ENCODE results near the gene CSDE1.

CSDE1 gene

DNA sequence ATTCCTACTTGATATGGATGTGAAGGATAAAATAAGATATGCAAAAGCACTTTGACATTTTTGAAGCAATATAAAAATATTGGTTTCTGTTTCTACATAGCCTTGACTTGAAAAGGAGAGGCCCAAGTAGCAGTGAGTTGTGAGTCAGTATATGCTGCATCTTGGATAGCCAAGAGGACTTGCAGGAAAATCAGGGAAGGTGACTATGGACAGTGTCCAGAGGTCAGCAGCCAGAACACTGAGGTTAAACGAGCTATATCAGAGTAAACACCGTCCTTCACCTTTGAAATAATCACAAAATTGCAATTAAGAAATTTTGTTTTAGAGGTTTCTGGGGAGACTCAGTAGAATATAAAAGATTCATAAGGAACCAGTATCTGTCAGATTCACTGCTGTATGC is 55.9 kb downstream of the CSDE1 start:
- H3K4me3 Mint-ChIP-seq, result no peak overlapping the region
- no peaks in the 10 kb centered on the region for H3K4me1 Mint-ChIP-seq (ENCODE audit: low read depth)
- H3K36me3 Mint-ChIP-seq (ENCODE audit: low read depth), result peaks cover 8% of the 10 kb centered on the region
- no peaks in the 10 kb centered on the region for H3K9me3 Mint-ChIP-seq
- H3K27me3 Mint-ChIP-seq (ENCODE audit: low read depth), result peaks cover 5% of the 10 kb centered on the region
- H3K27ac Mint-ChIP-seq, result no peak overlapping the region

DNA sequence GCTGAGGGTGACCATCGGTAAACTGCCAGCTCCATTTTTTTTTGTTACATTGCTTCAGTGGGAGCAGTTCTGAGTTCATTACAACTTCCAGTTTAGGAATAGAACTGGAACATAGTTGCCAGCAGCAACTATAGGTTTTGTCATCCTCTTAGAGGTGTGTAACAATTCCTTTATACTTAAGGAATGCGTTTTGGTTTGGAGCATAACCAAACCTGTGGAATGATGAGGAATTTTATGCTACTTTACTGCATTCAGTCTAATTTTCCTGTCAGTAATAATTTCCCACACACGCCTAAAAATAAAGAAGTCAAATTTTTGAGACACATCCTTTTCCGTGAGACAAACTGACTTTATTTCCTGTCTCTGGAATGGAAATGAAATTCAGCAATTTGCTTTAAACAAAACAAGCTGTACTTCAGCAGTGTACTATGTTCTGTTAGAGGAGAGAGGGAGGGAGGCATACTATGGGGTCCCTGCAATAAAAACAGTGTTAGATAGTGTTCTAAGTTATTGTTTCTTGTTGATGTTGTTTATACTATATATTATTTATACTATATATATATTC is 57.7 kb downstream of the CSDE1 start:
- no peak overlapping the region for H3K27ac Mint-ChIP-seq
- no peaks in the 10 kb centered on the region for H3K4me1 Mint-ChIP-seq (ENCODE audit: low read depth)
- peaks cover 4% of the 10 kb centered on the region for H3K36me3 Mint-ChIP-seq (ENCODE audit: low read depth)
- peaks cover 8% of the 10 kb centered on the region for H3K27me3 Mint-ChIP-seq (ENCODE audit: low read depth)
- H3K4me3 Mint-ChIP-seq, result no peak overlapping the region
- H3K9me3 Mint-ChIP-seq, result no peaks in the 10 kb centered on the region

DNA sequence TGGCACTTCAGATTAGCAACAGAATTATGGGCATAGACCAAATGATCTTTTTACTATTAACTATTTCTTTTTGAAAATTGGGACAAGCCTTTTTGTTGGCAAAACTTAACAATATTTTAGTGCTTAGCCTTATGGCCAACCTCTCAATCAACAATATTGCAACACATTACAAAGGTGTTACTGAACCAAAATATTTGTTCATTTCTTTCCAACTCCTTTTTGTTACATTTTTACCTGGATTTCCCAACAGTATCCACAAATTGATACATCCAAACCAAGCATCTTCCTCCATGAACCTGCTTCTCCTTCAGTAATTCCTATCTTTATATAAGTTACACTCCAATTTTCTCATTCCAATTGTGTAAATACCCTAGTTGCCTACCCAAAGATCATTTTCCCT is 61.0 kb downstream of the CSDE1 start:
- Mint-ChIP-seq H3K36me3 (ENCODE audit: low read depth) (no peaks in the 10 kb centered on the region), H3K9me3 (no peaks in the 10 kb centered on the region), H3K4me3 (no peak overlapping the region), H3K27me3 (ENCODE audit: low read depth) (peaks cover 8% of the 10 kb centered on the region), H3K27ac (no peak overlapping the region), H3K4me1 (ENCODE audit: low read depth) (no peaks in the 10 kb centered on the region)

DNA sequence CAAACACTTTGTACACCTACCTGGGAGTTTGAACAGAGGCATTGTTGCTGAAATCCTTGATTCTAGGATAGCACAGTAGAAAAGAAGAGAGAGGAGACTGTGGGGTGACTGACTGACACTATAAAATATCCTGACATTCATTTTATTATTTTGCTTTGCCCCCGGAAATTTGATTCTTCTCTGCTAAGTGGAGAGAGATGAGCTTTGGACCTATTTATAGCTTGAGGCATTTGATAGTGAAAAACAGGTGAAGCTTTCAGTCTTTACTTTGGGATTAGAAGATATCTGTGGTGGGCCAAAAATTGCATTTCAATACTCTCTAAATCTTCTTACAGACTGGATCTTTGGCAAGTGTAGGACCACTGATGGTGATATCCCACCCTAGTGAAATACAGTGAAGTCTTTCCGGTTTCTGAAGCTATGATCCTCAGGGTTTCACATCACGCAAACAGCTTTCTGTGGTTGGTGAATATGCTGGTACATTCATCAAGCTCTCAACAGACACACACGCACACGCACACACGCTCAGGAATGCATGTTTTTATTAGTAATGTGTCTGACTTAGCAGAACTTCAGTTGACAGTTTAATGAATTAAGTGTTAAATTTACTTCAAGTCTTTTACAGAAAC is 62.2 kb downstream of the CSDE1 start, which contains the start of gene AMPD1:
Gene AMPD1 (minus strand): TSS at position 117 of the 629 bp plus-strand sequence. CDS start 75 bp downstream, at position 42.
- Mint-ChIP-seq H3K27me3 (ENCODE audit: low read depth) (peaks cover 8% of the 10 kb centered on the region), H3K4me3 (no peak within 1 kb of the TSS), H3K27ac (no peak within 1 kb of the TSS), H3K9me3 (no peaks in the 10 kb centered on the region), H3K36me3 (ENCODE audit: low read depth) (no peaks in the 10 kb centered on the region), H3K4me1 (ENCODE audit: low read depth) (no peaks in the 10 kb centered on the region)

DNA sequence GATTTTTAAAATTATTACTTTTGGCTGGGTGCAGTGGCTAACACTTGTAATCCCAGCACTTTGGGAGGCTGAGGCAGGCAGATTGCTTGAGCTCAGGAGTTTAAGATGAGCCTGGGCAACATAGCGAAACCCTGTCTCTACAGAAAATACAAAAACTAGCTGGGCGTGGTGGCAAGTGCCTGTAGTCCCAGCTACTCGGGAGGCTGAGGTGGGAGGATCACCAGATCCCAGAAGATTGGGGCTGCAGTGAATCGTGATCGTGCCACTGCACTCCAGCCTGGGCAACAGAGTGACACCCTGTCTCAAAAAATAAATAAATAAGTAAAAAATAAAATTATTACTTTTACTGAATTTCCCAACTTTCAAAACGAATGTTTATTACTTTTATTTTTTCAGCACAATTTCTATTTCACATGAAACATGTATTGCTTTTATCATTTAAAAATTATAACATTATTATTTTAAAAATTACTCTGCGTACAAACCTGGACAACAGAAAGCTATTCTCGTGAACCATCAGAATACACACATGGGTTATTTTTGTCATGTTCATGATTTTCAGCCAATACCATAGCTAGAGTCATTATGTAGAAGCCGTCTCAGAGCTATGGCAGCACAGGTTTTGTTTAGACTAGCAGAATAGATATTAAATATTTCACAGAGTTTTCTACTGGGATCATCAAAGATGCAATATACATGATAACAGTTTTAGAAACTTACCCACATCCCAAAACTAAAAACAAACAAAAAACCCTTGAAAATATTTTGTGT is 63.1 kb downstream of the CSDE1 start:
- Mint-ChIP-seq H3K27me3 (ENCODE audit: low read depth) (peaks cover 8% of the 10 kb centered on the region), H3K9me3 (no peaks in the 10 kb centered on the region), H3K36me3 (ENCODE audit: low read depth) (no peaks in the 10 kb centered on the region), H3K4me3 (no peak overlapping the region), H3K4me1 (ENCODE audit: low read depth) (no peaks in the 10 kb centered on the region), H3K27ac (no peak overlapping the region)

DNA sequence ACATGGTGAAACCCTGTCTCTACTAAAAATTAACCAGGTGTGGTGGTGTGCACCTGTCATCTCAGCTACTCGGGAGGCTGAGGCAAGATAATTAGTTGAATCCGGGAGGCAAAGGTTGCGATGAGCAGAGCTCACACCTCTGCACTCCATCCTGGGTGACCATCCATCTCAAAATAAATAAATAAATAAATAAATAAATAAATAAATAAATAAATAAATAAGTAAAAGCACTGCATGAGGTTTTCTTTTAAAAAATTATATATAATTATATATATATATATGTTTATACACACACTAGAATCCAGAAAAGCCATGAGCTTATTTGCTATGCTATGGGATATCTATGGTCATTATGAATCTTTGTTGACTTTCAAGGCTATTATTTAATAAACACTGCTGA is 64.8 kb downstream of the CSDE1 start:
- Mint-ChIP-seq H3K27ac (no peak overlapping the region), H3K4me3 (no peak overlapping the region), H3K27me3 (ENCODE audit: low read depth) (peaks cover 8% of the 10 kb centered on the region)

DNA sequence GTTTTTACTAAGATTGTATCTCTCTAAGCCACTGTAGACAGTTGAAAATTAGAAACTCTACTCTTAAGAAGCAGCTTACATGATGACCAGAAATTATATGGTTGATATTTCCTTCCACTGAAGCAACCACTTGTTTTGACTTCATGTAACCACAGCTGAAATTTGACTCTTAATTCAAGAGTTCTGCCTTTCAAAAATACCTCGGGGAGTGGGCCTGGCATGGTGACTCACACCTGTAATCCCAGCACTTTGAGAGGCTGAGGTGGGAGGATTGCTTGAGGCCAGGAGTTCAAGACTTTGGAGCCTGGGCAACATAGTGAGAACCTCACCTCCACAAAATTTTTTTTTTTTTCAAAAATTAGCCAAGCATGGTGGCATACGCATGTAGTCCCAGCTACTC is 66.7 kb downstream of the CSDE1 start:
- H3K4me1 Mint-ChIP-seq (ENCODE audit: low read depth), result no peaks in the 10 kb centered on the region
- no peaks in the 10 kb centered on the region for H3K9me3 Mint-ChIP-seq
- H3K36me3 Mint-ChIP-seq (ENCODE audit: low read depth), result no peaks in the 10 kb centered on the region
- H3K4me3 Mint-ChIP-seq, result no peak overlapping the region
- no peak overlapping the region for H3K27ac Mint-ChIP-seq
- peaks cover 13% of the 10 kb centered on the region for H3K27me3 Mint-ChIP-seq (ENCODE audit: low read depth)

More for the DNA sequence above, 64.8 kb downstream of the CSDE1 start:
- Mint-ChIP-seq H3K4me1 (ENCODE audit: low read depth) (no peaks in the 10 kb centered on the region), H3K9me3 (no peaks in the 10 kb centered on the region), H3K36me3 (ENCODE audit: low read depth) (no peaks in the 10 kb centered on the region)

DNA sequence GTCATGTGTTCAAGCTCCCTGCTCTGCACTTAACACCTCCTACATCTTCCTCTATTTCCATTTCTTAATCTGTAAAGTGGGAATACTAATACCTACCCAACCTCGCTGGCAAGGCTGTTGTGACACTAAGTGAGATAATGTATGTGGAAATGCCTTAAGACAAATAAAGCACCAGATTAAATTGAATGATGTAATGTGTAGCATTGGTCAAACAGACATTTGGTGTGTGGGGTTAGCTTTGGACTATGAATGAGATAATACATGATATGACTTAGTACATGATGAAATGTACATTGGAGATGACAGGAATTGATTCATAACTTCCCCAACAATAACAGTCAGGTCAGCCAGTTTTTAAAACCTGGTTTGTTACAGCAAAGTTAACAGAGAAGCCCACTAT is 67.6 kb downstream of the CSDE1 start:
- Mint-ChIP-seq H3K27me3 (ENCODE audit: low read depth) (peaks cover 19% of the 10 kb centered on the region), H3K36me3 (ENCODE audit: low read depth) (no peaks in the 10 kb centered on the region), H3K4me1 (ENCODE audit: low read depth) (no peaks in the 10 kb centered on the region), H3K4me3 (no peak overlapping the region), H3K9me3 (no peaks in the 10 kb centered on the region), H3K27ac (no peak overlapping the region)

DNA sequence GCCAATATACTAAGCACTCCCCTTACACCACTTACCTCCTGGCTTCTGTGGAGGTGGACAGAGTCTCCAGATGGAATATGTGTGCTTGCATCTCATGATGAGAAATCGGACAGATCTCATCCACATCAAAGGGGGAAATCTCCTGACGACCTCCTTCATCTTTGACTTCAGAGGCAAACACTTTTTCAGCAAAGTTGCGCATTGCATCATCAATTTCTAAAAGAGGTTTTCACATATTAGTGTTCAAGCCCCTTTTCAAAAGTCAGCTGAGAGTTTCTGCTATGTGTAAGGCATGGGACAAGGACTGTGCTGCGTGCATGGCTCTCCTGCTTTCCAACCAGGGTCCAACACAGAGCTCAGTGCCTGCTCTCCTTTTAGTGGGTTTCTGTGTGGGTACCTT is 69.3 kb downstream of the CSDE1 start:
- Mint-ChIP-seq H3K36me3 (ENCODE audit: low read depth) (no peaks in the 10 kb centered on the region), H3K27me3 (ENCODE audit: low read depth) (peaks cover 23% of the 10 kb centered on the region), H3K4me1 (ENCODE audit: low read depth) (no peaks in the 10 kb centered on the region), H3K4me3 (no peak overlapping the region), H3K9me3 (no peaks in the 10 kb centered on the region), H3K27ac (no peak overlapping the region)

DNA sequence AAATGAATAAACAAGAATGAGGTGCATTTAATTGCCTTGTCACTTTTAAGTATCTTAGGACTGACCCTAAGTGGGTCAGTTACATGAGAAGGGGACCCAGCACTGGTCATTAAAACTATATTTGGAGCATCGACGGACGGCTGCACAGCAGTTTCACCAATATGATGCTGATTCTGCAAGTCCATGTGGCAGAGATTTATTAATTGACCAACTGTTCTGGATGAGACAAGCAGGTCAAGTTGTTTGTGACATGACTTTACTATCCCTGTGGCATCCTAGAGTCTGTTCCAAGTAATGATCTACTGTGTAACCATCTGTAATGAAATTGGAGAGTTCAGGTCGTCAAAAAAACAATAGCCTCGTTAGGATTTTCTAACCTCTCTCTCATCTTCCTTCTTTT is 71.9 kb downstream of the CSDE1 start:
- Mint-ChIP-seq H3K4me3 (no peak overlapping the region), H3K4me1 (ENCODE audit: low read depth) (no peaks in the 10 kb centered on the region), H3K27me3 (ENCODE audit: low read depth) (peaks cover 23% of the 10 kb centered on the region), H3K9me3 (no peaks in the 10 kb centered on the region), H3K27ac (no peak overlapping the region), H3K36me3 (ENCODE audit: low read depth) (no peaks in the 10 kb centered on the region)

DNA sequence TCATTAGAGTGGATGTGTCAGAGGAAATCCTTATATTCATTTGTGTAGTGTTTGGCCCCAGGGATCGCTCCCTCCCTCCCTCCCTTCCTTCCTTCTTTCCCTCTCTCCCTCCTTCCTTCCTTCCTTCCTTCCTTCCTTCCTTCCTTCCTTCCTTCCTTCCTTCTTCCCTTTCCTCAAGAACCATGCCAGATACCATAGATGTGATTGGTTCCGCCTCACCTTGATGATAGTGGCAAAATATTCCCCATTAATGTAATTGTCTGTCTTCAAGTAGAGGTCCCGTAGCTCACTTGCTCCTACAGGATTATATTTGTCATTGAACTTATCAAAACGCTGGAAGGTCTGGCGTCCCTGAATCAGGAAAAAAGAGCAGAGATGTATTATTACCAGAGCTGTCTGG is 80.1 kb downstream of the CSDE1 start:
- H3K27me3 Mint-ChIP-seq (ENCODE audit: low read depth), result peaks cover 21% of the 10 kb centered on the region
- H3K4me3 Mint-ChIP-seq, result no peak overlapping the region
- no peaks in the 10 kb centered on the region for H3K4me1 Mint-ChIP-seq (ENCODE audit: low read depth)
- H3K9me3 Mint-ChIP-seq, result no peaks in the 10 kb centered on the region
- no peaks in the 10 kb centered on the region for H3K36me3 Mint-ChIP-seq (ENCODE audit: low read depth)
- H3K27ac Mint-ChIP-seq, result no peak overlapping the region

DNA sequence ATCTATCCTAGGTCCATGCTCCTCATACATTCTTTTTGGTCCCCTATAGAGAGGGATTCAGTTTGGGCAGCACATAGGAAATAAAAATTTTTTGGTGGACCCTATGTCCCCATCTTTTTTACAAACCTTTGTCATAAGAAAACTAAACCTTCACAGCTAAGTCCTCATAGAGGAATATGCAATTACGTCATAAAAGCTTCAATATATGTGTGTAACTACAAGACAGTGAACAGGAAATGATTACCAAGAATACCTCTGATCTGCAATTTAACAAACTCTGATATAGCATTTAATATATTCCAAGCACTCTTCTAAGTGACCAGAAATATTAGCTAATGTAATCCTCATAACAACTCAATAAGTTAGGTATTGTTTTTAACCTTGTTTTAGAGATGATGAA is 81.7 kb downstream of the CSDE1 start:
- no peak overlapping the region for H3K4me3 Mint-ChIP-seq
- H3K9me3 Mint-ChIP-seq, result no peaks in the 10 kb centered on the region
- no peaks in the 10 kb centered on the region for H3K36me3 Mint-ChIP-seq (ENCODE audit: low read depth)
- no peaks in the 10 kb centered on the region for H3K4me1 Mint-ChIP-seq (ENCODE audit: low read depth)
- H3K27ac Mint-ChIP-seq, result no peak overlapping the region
- peaks cover 29% of the 10 kb centered on the region for H3K27me3 Mint-ChIP-seq (ENCODE audit: low read depth)

DNA sequence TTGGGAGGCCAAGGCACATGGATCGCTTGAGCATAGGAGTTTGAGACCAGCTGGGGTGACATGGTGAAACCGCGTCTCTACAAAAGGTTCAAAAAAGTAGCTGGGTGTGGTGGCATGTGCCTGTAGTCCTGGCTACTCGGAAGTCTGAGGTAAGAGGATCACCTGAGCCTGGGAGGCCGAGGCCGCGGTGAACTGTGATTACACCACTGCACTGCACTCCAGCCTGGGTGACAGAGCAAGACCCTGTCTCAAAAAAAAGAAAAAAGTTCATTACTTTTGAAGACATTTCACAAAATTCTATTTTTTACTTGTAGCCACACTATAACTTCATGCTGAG is 85.9 kb downstream of the CSDE1 start:
- peaks cover 1% of the 10 kb centered on the region for H3K4me1 Mint-ChIP-seq (ENCODE audit: low read depth)
- H3K4me3 Mint-ChIP-seq, result no peak overlapping the region
- H3K36me3 Mint-ChIP-seq (ENCODE audit: low read depth), result no peaks in the 10 kb centered on the region
- H3K27ac Mint-ChIP-seq, result no peak overlapping the region
- H3K27me3 Mint-ChIP-seq (ENCODE audit: low read depth), result peaks cover 50% of the 10 kb centered on the region
- no peaks in the 10 kb centered on the region for H3K9me3 Mint-ChIP-seq

DNA sequence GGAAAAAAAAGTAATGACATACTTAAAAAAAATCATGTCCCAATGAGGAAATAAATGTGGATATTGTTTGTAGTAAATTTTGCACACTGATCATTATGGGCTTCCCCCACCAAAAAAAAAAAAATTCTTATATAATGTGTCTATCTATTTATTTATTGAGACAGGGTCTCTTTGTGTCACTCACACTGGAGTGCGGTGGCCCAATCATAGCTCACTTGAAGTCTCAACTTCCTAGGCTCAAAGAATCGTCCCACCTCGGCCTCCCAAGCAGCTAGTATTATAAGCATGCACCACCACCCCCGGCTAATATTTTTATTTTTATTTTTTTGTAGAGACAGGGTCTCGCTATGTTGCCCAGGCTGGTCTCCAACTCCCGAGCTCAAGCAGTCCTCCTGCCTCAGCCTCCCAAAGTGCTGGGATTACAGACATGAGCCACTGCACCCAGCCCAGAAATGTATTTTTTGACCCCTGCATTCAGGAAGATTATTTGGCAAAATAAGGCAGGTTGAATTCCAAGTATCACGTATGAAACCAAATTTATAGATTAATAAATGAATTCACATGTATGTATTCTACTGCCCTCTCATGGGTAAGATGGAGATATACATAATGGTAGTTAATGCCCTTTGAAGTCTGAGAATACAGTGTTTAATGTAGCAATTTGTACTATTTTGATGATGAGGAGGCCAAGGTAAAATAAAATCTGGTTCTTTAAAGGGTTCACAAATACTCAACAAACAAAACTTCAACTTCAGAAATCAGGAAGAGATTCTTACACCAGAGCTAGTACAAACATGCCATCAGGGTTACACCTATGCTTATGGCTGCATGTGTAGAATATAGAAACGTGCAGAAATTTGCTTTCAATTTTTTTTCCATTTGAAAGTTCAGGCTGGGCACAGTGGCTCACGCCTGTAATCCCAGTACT is 86.5 kb downstream of the CSDE1 start:
- H3K9me3 Mint-ChIP-seq, result no peaks in the 10 kb centered on the region
- H3K4me1 Mint-ChIP-seq (ENCODE audit: low read depth), result peaks cover 1% of the 10 kb centered on the region
- no peaks in the 10 kb centered on the region for H3K36me3 Mint-ChIP-seq (ENCODE audit: low read depth)
- H3K27me3 Mint-ChIP-seq (ENCODE audit: low read depth), result peaks cover 55% of the 10 kb centered on the region
- H3K4me3 Mint-ChIP-seq, result no peak overlapping the region
- H3K27ac Mint-ChIP-seq, result no peak overlapping the region

Data from T-helper 1 cell treated with Interleukin-12 subunit alpha and Interleukin-12 subunit beta and Interleukin-4 antibody, amounts not matched to agents 30 μg/mL and 1 μg/mL, for 36 hours (primary cell).